ENCODE data around the gene PAK2. TPM values are rescaled to one million over a fixed set of nuclear protein-coding genes. Genes with fewer than 3 reads are reported as not detected.
"Not testable (repeated sequence)": the region's sequence is repeated elsewhere in the genome, so short reads cannot be mapped to it uniquely, and the experiment has no call there.

Gene PAK2
- 10 to 100 TPM; 47.3 to 78.3 TPM for total RNA-seq
- long read RNA-seq, full-length matches to known transcripts: 16 of 35 reads
- long read RNA-seq, partial matches to known transcripts: 17 of 35 reads
- long read RNA-seq, other reads (novel, unspliced or antisense): 2 of 35 reads

DNA sequence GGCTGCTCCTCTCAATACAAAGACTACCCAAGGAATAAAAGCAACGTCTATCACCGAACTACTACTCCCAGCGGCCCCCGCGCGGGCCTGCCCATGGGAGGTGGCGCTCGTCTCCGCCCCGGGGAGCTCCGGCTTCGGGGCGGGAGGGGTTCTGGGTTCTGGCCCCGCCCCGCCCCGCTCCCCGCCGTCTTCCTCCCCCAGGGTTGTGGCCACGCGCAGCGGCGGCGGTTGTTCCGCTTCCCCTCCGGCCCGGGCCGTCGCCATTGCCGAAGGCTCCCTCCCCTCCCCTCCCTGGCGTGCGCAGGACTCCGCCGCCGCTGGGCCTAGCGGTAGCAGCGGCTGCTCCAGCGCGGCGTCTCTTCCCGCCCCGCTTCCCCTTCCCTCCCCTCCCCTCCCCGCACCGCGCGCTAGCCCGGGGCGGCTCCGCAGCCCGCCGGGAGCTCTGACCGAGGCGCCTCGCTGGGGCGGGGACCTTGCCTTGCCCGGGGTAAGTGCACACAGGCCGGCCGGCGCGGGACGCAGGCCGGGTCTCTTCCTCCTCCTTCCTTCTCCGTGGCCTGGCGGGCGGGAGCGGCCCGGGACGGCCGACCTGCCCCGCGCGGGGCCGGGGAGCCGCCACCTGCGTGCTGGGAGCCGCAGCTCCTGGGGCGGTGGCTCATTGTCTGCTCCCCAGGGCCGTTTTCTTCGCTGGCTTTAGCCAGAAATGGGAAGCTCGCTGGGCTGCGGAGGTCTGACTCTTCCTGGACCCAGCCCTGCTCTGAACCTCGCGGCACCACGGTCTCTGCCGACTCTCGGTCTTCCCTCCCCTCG lies at the start of gene PAK2:
Gene PAK2, plus strand, starts transcription at position 187 of the 810 bp plus-strand sequence. CDS start 42,790 bp downstream, outside the sequence.
- intact Hi-C loops (cut with DNase I): no loop called here
- ATAC-seq (peak; percentile 96 to 98), DNase-seq (peak; percentile 94)

DNA sequence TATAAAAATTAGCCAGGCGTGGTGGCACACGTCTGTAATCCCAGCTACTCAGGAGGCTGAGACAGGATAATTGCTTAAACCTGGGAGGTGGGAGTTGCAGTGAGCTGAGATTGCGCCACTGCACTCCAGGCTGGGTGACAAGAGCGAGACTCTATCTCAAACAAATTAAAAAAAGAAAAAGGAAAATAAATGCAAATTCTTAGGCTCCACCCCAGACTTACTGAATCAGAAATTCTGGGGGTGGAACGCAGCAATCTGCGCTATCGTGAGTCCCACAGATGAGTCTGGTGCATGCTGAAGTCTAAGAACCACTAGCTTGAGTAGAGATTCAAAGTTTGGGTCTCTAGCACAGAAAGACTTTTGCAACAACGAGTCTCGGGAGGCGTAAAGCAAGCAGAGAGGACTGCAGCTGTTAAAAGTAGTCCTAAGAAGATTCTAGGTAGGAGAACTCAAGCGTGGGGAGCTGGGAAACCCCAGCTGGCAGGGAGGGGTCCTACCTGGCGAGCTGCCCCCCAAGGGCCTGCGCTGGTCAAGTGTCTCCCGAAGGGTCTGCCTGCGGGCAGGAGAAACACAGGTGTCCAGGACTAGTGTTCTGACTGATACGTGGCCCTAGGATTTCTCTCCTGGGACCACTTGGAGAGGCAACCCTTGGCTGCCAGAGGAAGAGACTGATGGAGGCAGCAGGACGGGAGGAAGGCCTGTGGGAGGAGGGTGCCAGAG lies 49.6 kb upstream of the PAK2 start:
- DNase-seq (no peak), ATAC-seq (no peak)
- intact Hi-C loops (cut with DNase I): no loop called here

DNA sequence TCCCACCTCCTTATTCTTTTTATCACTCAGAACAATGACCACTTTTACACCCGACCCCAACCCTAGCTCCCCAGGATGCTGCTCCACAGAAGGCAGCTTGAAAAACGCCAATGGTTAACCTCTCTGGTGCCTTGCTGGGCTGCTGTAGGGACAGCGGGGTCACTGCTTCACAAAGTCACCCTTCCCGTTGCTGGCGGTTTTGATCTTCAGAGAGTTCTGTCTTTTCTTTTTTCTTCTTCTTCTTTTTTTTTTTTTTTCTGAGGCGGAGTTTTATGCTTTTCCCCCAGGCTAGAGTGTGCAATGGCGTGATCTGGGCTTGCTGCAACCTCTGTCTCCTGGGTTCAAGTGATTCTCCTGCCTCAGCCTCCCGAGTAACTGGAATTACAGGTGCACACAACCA lies 48.3 kb upstream of the PAK2 start:
- DNase-seq (no peak), ATAC-seq (no peak)
- intact Hi-C loops (cut with DNase I): no loop called here

DNA sequence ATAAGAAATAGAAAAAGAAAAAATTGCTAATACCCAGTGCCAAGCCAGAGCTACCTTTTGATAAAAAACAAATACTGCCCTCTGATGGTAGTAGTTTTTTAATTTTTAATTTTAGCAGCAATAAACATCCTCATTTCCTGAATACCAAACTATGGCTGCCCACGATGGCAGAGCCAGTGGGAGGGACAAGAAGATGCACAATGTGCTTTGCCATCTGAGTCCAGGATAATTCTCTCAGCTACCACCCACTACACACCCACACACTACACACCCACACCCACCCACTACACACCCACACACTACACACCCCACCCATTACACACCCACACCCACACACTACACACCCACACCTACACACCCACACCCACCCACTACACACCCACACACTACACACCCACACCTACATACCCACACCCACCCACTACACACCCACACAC lies 45.4 kb upstream of the PAK2 start:
- ATAC-seq: no peak
- intact Hi-C loops (cut with DNase I): no loop called here

DNA sequence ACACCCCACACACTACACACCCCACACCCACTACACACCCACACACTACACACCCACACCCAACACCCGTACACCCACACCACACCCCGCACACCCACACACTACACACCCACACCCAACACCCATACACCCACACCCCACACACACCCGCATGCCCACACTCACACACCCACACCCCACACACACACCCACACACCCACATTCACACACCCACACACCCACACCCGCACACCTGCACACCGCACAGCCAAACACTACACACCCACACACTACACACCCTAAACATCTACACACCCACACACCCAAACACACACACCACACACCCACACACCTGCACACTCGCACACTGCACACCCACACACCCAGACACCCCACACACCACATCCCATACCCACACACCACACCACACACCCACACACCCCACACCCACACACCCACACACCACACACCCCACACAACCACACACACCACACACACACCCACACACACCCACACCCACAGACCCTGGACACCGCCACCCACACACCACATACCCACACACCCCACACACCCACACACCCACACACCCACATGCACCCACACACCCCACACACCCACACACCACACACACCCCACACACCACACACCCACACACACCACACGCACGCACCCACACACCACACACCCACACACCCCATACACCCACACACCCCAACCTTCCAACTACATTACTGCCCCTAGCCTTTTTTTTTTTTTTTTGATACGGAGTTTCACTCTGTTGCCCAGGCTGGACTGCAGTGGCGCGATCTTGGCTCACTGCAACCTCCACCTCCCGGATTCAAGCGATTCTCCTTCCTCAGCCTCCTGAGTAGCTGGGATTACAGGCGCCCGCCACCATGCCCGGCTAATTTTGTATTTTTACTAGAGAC lies 44.5 kb upstream of the PAK2 start:
- ATAC-seq: peak in 1 of 2 donors; percentile 22
- no peak for DNase-seq
- intact Hi-C loops (cut with DNase I): no loop called here

More for the DNA sequence above, 45.4 kb upstream of the PAK2 start:
- DNase-seq: no peak

DNA sequence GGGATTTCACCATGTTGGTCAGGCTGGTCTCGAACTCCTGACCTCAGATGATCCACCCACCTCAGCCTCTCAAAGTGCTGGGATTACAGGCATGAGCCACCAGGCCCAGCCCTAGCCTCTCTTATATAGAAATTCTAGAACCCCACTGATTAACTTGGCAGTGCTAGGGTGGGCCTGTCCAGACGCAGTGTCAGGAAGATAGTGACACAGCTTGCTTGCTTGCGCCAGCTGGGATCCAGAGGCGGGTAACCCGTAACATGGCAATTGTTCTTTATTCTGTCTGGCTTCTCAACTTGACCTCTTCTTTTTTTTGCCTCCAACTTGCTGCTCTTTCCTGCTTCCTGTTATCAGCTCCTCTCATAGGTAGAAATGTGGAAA lies 43.8 kb upstream of the PAK2 start:
- intact Hi-C loops (cut with DNase I): no loop called here
- ATAC-seq (no peak), DNase-seq (no peak)

DNA sequence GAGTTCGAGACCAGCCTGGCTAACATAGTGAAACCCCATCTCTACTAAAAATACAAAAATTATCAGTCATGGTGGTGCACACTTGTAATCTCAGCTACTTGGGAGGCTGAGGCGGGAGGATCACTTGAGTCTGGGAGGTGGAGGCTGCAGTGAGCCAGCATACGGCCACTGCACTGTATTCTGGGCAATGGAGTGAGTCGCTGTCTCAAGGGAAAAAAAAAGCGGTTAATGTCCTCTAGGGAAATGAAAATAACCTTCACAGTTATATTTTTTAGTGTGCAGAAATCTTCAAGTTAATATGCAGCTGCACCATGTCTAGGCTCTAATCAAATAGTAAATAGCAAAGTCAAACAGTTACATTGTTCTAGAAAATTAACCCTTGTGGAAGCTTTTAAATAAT lies 42.4 kb upstream of the PAK2 start:
- ATAC-seq (no peak), DNase-seq (no peak)
- intact Hi-C loops (cut with DNase I): no loop called here

DNA sequence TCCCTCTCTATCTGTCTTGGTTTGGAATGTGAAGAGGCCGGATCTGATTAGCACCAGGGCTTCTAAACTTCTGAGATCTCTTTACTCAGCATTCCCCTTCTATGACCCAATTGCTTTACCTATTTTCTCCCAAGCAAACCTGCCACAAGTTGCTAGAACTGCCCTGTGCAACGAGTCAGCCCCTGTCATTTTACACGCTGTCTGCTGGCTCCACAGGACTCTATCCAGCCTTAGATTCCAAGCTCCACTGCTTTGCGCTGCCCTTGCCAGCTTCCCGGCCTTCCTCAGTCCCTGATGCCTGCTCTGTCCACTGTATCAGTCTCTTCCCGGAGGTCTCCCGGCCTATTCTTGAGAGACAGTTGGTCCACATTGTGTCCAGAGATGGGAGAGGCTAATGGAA lies 39.9 kb upstream of the PAK2 start:
- ATAC-seq: no peak
- no peak for DNase-seq
- intact Hi-C loops (cut with DNase I): no loop called here

DNA sequence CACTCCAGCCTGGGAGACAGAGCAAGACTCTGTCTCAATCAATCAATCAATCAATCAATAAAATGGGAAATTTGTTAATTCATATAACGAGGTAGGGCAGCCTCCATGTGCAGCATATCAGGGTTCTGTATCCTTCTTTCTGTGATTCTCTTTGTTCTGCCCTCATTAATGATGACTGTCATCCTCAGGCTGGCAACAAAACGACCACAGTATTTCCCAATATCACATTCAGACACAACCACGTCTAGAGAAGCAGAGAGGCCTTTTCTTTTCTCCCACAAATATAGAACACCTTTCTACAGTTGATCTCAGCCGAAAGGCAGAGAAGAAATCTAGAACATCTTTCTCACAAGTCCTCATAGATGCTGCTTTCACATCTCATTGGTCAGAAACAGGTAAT lies 38.9 kb upstream of the PAK2 start:
- ATAC-seq: no peak
- DNase-seq: no peak
- intact Hi-C loops (cut with DNase I): no loop called here

DNA sequence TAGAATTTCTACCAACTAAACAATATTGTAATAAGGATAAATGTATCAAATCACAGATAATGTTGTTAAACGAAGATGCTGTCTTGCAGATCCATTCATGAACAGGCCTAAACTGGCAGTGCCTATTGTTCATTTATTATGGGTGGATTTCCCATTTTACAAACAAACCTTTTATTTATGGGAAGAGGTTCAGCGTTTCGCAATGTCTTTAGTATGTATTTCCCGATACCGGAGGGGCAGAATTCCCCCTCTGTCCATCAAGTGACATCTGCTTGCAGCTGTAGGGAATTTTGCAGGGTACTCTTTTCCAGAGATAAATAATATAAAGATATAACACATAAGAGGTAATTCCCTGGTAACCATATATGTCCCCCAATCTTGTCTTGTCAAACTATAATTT lies 33.3 kb upstream of the PAK2 start:
- intact Hi-C loops (cut with DNase I): no loop called here
- ATAC-seq (no peak), DNase-seq (no peak)

DNA sequence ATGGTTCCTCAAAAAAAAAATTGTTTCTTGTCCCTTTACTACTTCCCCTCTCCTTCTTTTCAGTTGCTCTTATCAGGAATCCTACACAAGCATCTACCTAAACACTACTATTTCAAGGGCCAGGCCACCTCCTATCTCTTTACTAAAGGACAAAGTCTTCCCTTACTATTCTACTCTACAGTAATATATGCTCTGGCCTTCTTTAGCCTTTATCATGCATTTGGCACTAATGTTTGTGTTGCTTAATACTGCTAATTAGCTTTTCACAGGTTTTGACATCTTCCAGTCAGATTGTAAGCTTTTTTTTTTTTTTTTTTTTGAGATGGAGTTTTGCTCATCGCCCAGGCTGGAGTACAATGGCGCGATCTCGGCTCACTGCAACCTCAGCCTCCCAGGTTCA lies 32.9 kb upstream of the PAK2 start:
- intact Hi-C loops (cut with DNase I): no loop called here
- DNase-seq (no peak), ATAC-seq (no peak)

DNA sequence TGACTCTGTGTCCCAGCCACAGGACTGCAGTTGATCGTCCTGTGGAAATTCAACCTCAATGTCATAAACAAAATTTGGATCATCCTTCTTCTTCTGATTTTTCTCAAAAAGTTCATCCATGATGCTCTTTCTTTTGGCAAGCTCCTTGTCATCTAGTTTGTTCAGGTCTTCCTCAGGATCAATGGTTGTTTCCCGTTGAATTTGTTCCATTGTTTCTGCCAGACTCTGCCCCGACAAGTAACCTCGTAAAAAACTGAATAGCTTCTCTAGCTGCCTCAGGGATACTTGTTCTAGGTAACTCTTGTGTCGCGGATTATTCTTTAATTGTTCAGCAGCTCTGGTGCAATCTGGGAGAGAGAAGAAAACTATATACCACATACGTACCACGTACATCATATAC lies 32.1 kb upstream of the PAK2 start:
- ATAC-seq (no peak), DNase-seq (no peak)
- intact Hi-C loops (cut with DNase I): no loop called here

DNA sequence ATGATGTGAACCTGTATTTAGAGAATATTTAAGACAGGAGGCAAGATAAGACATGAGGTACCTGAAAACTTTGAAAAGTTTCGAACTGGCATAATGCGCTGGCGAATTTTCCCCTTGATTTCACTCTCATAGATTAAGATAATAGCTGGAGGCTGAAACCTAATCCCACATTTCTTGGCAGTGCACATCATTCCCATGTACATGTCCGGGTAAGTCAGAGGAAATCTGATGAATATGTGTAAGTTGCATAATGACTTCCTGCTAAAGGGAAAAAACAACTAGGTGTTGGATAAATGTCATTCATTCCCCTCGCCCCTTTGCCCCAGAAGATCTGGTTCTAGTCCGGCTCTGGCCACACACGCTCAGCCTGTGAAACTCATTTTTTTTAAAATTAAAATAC lies 31.2 kb upstream of the PAK2 start:
- DNase-seq (no peak), ATAC-seq (no peak)
- intact Hi-C loops (cut with DNase I): no loop called here

DNA sequence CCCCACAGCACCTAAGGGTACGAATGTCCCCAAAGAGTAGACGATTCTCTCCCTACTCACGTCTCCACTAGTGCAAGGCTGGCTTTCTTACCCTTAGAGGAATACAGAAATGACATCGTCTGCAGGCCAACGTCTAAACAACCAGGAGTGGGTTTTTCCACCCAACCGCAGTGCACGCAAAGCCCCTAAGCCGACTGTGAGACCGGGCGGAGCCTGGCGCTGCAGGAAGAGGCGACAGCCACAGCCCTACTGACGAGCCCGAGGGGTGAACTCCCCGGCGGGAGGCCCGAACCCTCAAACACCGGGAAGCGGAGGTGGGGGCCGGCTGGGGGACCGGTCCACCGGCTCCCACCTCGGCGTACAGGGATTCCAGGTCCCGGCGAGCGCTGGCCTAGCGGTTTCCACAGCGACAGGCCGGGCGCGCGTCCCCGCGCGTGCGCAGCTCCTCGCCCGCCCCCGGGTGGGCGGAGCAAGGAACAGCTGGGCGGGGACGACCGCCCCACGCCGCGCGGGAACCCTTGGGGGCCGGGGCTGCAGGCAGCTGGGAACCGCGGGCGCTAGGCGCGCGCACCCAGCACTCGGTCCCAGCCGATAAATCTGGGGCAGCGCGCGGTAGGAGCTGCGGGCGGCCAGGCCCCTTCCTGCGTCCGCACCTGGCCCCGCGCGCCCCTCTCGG lies 27.7 kb upstream of the PAK2 start, which contains the start of the genes CEP19 and PIGX:
Gene CEP19, minus strand, starts transcription at position 413 of the 676 bp plus-strand sequence. CDS start 3,593 bp downstream, outside the sequence.
Gene PIGX, plus strand, starts transcription at position 540 of the 676 bp plus-strand sequence.
- DNase-seq: peak; percentile 85
- intact Hi-C loops (cut with DNase I): no loop called here

DNA sequence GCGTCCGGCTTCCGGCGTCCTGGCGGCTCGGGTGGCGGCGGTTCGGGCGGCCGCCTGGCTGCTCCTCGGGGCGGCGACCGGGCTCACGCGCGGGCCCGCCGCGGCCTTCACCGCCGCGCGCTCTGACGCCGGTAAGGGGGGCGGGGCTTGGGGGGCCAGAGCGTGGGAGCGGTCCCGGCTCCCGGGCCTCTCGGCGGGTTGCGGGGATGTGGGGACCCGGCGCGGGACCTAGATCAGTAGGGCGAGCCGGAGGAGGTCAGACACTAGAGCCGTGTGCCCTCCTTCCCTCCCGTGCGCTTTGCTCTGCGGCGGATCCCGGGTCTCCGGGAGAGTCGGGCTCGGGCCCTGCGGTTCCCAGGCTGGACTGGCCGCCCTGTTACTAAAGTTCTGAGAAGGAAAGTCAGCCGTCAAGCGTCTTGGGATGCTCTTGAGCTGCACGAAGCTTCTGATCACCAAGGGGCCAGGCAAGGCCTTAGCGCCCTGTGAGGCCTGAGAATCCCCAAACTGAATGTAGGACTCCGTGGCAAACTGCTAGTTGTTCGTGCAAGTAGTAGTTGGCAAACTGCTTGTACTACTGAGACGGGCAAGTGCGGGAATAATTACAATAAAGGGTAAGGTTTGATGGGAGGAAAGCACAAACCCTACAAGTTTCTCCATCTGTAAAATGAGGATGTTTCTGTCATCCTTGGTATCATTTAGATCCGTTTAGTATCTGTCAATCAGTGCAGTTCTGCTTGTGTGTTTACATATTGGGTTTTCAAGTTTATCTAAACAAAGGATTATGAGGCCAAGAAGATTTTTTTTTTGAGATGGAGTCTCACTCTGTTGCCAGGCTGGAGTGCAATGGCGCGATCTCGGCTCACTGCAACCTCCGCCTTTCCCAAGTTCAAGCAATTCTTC lies 26.9 kb upstream of the PAK2 start:
- ATAC-seq (peak; percentile 90 to 91), DNase-seq (peak; percentile 77)
- intact Hi-C loops (cut with DNase I): no loop called here

More for the DNA sequence above, 27.7 kb upstream of the PAK2 start, which contains the start of the genes CEP19 and PIGX:
- peak; percentile 98 for ATAC-seq

DNA sequence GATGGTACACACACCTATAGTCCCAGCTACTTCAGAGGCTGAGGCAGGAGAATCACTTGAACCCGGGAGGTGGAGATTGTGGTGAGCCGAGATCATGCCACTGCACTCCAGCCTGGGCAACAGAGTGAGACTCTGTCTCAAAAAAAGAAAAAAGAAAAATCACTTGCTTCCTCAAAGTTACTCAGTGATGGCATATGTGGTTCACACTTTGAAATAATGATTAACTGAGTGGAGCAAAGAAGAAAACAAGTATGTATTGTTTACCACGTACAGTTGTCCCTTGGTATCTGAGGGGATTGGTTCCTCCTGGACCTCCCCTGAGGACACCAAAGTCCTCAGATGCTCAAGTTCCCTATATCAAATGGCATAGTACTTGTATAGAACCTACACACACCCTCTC lies 22.5 kb upstream of the PAK2 start:
- DNase-seq; intact Hi-C loops (cut with DNase I); ATAC-seq: not testable (repeated sequence)

DNA sequence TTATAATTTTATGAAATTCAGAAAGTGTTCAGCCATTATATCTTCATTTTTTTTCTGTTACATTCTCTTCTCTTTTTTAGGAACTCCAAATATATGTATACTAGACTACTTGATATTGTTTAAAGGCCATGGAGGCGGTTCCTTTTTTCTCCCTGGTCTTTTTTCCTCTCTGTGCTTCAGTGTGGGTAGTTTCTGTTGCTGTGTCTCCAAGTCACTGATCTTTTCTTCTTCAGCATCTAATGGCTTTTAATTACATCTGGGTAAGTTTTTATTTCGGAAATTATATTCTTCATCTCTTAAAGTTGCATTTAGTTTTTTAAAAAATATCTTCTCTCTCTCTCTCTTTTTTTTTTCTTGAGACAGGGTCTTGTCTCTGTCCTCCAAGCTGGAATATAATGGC lies 18.6 kb upstream of the PAK2 start:
- ATAC-seq: no peak
- intact Hi-C loops (cut with DNase I): no loop called here

More for the DNA sequence above, 18.6 kb upstream of the PAK2 start:
- DNase-seq: no peak
